HepG2 (cell line): ENCODE results near the gene ERCC5. TPM values are rescaled to one million over a fixed set of nuclear protein-coding genes. Genes with fewer than 3 reads are reported as not detected.

Source experiments
- ATAC-seq: fragments of 200-7000 bp; cut with Tn5 transposase; 3 replicates; pipeline ENCODE4 v1.9.1; 2020; ENCODE audit warnings: mild to moderate bottlenecking, moderate library complexity
- BruUV-seq: library from RNA; stranded (reverse); fragments of 400-500 nt; replicated peaks from 2 replicates; lab custom pipeline; 2021; lab: Mats Ljungman, UMichigan
- CTCF ChIA-PET: fragments of 300-600 bp; formaldehyde crosslinking; extraction: SDS; loops from one replicate; lab custom pipeline; 2021; ENCODE audit warnings: low total read pairs, inconsistent platforms, low intra/inter-chr PET ratio; lab: Yijun Ruan, JAX
- POLR2A ChIA-PET: fragments of 350-600 bp; sonication (Branson Sonifier 250); formaldehyde crosslinking; loops from one replicate; lab custom pipeline; 2020; ENCODE audit warnings: antibody characterized with exemption, inconsistent platforms; lab: Yijun Ruan, JAX
- DNase-seq: peaks from one replicate; pipeline ENCODE4 v3.0.0-alpha.2; 2015; ENCODE audit warnings: low spot score
- FAIRE-seq: peaks from 3 replicates; lab custom pipeline; 2011; peaks lifted over from hg19 to GRCh38; lab: Jason Lieb, UNC
- H2AFZ ChIP-seq: one replicate; pipeline ENCODE4 v1.6.1; 2011; ENCODE audit warnings: low read length, inconsistent platforms
- H3K27ac ChIP-seq: fragments of 300-600 bp; 3 replicates; pipeline ENCODE4 v1.8.0; 2011; ENCODE audit warnings: mixed run types, mild to moderate bottlenecking, mixed read lengths, low read length, inconsistent platforms; ENCODE audit not compliant: insufficient read depth; ENCODE audit errors: extremely low read length
- H3K27me3 ChIP-seq, 2 experiments: fragments of 200-600 bp in 1 of 2; 2 replicates in 1 of 2; 3 replicates in 1 of 2; pipeline versions ENCODE4 v1.6.0 to v1.8.0; 2011; ENCODE audit warnings: low read length in 2 of 2, mild to moderate bottlenecking in 2 of 2, moderate library complexity in 2 of 2, inconsistent platforms in 1 of 2; ENCODE audit not compliant: insufficient read depth in 2 of 2, control insufficient read depth in 1 of 2
- H3K36me3 ChIP-seq, 2 experiments: fragments of 200-600 bp in 1 of 2; replicated peaks in 1 of 2; 2 replicates in 1 of 2; 3 replicates in 1 of 2; pipeline versions ENCODE4 v1.5.1 to v1.8.0; 2011; ENCODE audit warnings: low read length in 2 of 2, inconsistent platforms in 1 of 2; ENCODE audit not compliant: insufficient read depth in 2 of 2, control insufficient read depth in 1 of 2
- H3K4me1 ChIP-seq: 2 replicates; pipeline ENCODE4 v1.5.1; 2012; ENCODE audit warnings: low read length, inconsistent platforms; ENCODE audit not compliant: insufficient read depth
- H3K4me2 ChIP-seq: 2 replicates; pipeline ENCODE4 v1.6.0; 2011; ENCODE audit warnings: low read depth, low read length, inconsistent platforms
- H3K4me3 ChIP-seq, 3 experiments: fragments of 200-600 bp in 1 of 3; sonication (generic), shearing (Covaris generic) in 1 of 3; replicated peaks in 1 of 3; 2 replicates each; pipeline ENCODE4 v1.5.1; 2011 to 2016; ENCODE audit warnings: low read length in 3 of 3, inconsistent platforms in 2 of 3, low read depth in 2 of 3, mild to moderate bottlenecking in 2 of 3, control low read depth in 1 of 3, mixed read lengths in 1 of 3; ENCODE audit not compliant: insufficient read depth in 1 of 3
- H3K79me2 ChIP-seq: one replicate; pipeline ENCODE4 v1.6.1; 2011; ENCODE audit warnings: low read length, inconsistent platforms; ENCODE audit not compliant: insufficient read depth
- H3K9ac ChIP-seq: 2 replicates; pipeline ENCODE4 v1.6.0; 2011; ENCODE audit warnings: mild to moderate bottlenecking, low read depth, low read length, inconsistent platforms; ENCODE audit not compliant: insufficient read depth
- H3K9me3 ChIP-seq: 2 replicates; pipeline ENCODE4 v1.5.1; 2012; ENCODE audit warnings: mild to moderate bottlenecking, low read length
- H4K20me1 ChIP-seq: 2 replicates; pipeline ENCODE4 v1.6.0; 2011; ENCODE audit warnings: inconsistent platforms, mild to moderate bottlenecking, low read length, moderate library complexity; ENCODE audit not compliant: insufficient read depth
- MEIS2 ChIP-seq: sonication (generic); formaldehyde crosslinking; IDR thresholded peaks from 2 replicates; pipeline ENCODE4 v1.9.0; 2021; ENCODE audit warnings: mild to moderate bottlenecking, missing genetic modification reagents
- ZNF256 ChIP-seq: sonication (generic); formaldehyde crosslinking; conservative IDR thresholded peaks from 2 replicates; pipeline ENCODE4 v1.4.0; 2020; ENCODE audit warnings: missing genetic modification reagents
- WGBS: methylation state at CpG from one replicate; pipeline ENCODE4 v1.1.6; 2017; ENCODE audit warnings: low lambda C conversion rate; 5-methylcytosine and 5-hydroxymethylcytosine counted together
- in situ Hi-C: cut with HindIII; loops from 2 replicates; pipeline ENCODE4 v1.10.0; 2017; ENCODE audit warnings: low pct_unique_long_range_greater_than_20kb; ENCODE audit not compliant: extremely low pct_ligation_motif_present
- intact Hi-C: fragments of 100-400 bp; cut with micrococcal nuclease; formaldehyde crosslinking; loops from one replicate; pipeline ENCODE4 v1.10.0; 2022; ENCODE audit not compliant: unreplicated experiment
- polyA plus RNA-seq, 8 experiments: library from polyadenylated mRNA; depleted of rRNA in 3 of 8; stranded (reverse) in 7 of 8; unstranded in 1 of 8; fragments of >200 nt; fragmentation: Illumina TruSeq in 4 of 8; extraction: Trizol in 4 of 8; gene quantifications; 2 replicates each; pipeline versions ENCODE4 v1.2.1 to v1.2.3, GENCODE V29; 2011 to 2016; ENCODE audit warnings: low read depth in 4 of 8, missing spikeins in 1 of 8, mixed read lengths in 1 of 8; ENCODE audit not compliant: insufficient read depth in 1 of 8
- total RNA-seq, 5 experiments: library from RNA; depleted of rRNA; stranded (reverse); fragments of >200 nt; fragmentation: Illumina TruSeq; extraction: Trizol; gene quantifications; 2 replicates each; pipeline ENCODE4 v1.2.3, GENCODE V29; 2016; ENCODE audit warnings: low read depth in 1 of 5
- TF ChIP-seq, protein P1 (sequence below): sonication (generic); formaldehyde crosslinking; IDR thresholded peaks from 2 replicates; pipeline ENCODE4 v1.9.0; 2022; ENCODE audit warnings: low read depth, missing genetic modification reagents

Gene ERCC5
- total and polyA plus RNA-seq, 2 of the 13 experiments (the other 11 are each of a cell fraction or from before 2014, with no cell fraction given) = 12.9 to 35.5 TPM

DNA sequence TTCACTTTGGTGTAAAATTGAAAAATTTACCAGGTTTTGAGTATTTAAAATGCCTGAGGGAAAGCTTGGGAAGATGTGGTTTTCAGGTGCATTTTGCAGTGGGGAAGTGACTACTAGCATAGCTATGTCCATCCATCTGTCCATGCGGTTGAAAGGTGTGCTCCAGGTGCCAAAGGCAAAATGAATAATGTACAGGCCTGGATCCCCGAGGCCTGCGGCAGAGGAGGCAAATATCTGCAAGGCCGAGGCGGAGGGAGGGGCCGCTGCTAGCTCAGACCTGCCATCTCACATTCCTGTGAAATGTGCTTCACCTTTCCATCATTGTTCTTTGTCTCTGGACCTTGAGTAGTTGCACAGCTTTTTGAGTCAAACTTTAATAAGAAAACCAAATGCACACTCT lies 65.5 kb downstream of the ERCC5 start:
- POLR2A ChIA-PET = no interaction called here
- H3K4me3 ChIP-seq = no peak overlapping the region
- no peaks in the 10 kb centered on the region for H3K36me3 ChIP-seq
- no peak overlapping the region for H3K27ac ChIP-seq
- peaks cover 0 to 1% of the 10 kb centered on the region in 2 experiments; a peak in 2 of 5 replicates for H3K27me3 ChIP-seq
- H3K79me2 ChIP-seq = no peaks in the 10 kb centered on the region
- H3K4me1 ChIP-seq = peaks cover 10% of the 10 kb centered on the region
- CTCF ChIA-PET = no interaction called here
- FAIRE-seq = no peak
- no peaks in the 10 kb centered on the region for H4K20me1 ChIP-seq
- H3K9ac ChIP-seq = no peak overlapping the region
- DNase-seq = no peak
- WGBS = 6% methylated on average over 6 of the region's 6 CpGs
- no peaks in the 10 kb centered on the region for H3K9me3 ChIP-seq
- TF ChIP-seq, protein P1, sequence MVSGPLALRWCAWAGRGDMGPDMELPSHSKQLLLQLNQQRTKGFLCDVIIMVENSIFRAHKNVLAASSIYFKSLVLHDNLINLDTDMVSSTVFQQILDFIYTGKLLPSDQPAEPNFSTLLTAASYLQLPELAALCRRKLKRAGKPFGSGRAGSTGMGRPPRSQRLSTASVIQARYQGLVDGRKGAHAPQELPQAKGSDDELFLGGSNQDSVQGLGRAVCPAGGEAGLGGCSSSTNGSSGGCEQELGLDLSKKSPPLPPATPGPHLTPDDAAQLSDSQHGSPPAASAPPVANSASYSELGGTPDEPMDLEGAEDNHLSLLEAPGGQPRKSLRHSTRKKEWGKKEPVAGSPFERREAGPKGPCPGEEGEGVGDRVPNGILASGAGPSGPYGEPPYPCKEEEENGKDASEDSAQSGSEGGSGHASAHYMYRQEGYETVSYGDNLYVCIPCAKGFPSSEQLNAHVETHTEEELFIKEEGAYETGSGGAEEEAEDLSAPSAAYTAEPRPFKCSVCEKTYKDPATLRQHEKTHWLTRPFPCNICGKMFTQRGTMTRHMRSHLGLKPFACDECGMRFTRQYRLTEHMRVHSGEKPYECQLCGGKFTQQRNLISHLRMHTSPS (CRISPR knock-in tag) = no peak
- intact Hi-C loops = no loop called here
- no peak overlapping the region for H2AFZ ChIP-seq
- in situ Hi-C loops = loop anchor here (25.0 kb wide), 1 partner anchor 226 kb away; no protein-coding TSS in a partner anchor
- no TSS peak for BruUV-seq
- no peak for ATAC-seq
- H3K4me2 ChIP-seq = no peak overlapping the region

DNA sequence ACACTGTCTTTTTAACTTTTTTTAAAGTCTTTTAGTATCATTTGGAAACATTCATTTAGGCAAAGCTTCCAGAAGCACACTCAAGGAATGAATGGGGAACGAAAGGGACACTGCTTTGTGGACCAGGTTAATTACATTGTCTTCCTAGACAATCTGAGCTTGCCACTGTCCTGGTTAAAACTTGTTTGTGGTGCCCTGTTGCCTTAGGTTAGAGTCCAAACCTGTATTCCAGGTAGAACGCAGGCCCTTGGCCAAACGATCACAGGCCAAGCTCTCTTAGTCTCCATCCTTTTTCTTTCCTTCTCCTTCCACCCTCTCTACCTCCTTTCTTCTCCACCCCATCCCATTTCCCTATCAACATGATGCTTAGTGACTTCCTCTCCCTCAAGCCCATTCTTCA lies 66.8 kb downstream of the ERCC5 start:
- Histone ChIP-seq H3K27ac (no peak overlapping the region), H3K9ac (no peak overlapping the region), H3K4me1 (peaks cover 10% of the 10 kb centered on the region), H3K36me3 (no peaks in the 10 kb centered on the region), H3K9me3 (no peaks in the 10 kb centered on the region), H3K79me2 (no peaks in the 10 kb centered on the region), H3K4me3 (no peak overlapping the region), H3K4me2 (no peak overlapping the region), H2AFZ (no peak overlapping the region), H4K20me1 (no peaks in the 10 kb centered on the region)
- no peak for DNase-seq
- intact Hi-C loops (no loop called here), in situ Hi-C loops (loop anchor here (25.0 kb wide), 1 partner anchor 225 kb away; no protein-coding TSS in a partner anchor)
- WGBS = 14% methylated on average over 3 of the region's 3 CpGs
- ATAC-seq = no peak
- no peak for TF ChIP-seq ZNF256 (CRISPR knock-in tag)
- no peak for TF ChIP-seq MEIS2 (CRISPR knock-in tag)
- TF ChIP-seq, all 625 proteins: peak for 0
- peaks cover 0 to 1% of the 10 kb centered on the region in 2 experiments; a peak in 2 of 5 replicates for H3K27me3 ChIP-seq
- ChIA-PET POLR2A (no interaction called here), CTCF (no interaction called here)
- FAIRE-seq = no peak
- BruUV-seq = no TSS peak
